ENCODE data around the gene PDE6B. TPM values are rescaled to one million over a fixed set of nuclear protein-coding genes. Genes with fewer than 3 reads are reported as not detected.
A peak's percentile ranks its signal among the peaks of the same experiment; 100 is the strongest.

PDE6B gene
- 10 to 100 TPM in 3 of 6 donors, 1 to 10 TPM in 3; 4.2 to 28.3 (median 9.0) TPM for total RNA-seq

DNA sequence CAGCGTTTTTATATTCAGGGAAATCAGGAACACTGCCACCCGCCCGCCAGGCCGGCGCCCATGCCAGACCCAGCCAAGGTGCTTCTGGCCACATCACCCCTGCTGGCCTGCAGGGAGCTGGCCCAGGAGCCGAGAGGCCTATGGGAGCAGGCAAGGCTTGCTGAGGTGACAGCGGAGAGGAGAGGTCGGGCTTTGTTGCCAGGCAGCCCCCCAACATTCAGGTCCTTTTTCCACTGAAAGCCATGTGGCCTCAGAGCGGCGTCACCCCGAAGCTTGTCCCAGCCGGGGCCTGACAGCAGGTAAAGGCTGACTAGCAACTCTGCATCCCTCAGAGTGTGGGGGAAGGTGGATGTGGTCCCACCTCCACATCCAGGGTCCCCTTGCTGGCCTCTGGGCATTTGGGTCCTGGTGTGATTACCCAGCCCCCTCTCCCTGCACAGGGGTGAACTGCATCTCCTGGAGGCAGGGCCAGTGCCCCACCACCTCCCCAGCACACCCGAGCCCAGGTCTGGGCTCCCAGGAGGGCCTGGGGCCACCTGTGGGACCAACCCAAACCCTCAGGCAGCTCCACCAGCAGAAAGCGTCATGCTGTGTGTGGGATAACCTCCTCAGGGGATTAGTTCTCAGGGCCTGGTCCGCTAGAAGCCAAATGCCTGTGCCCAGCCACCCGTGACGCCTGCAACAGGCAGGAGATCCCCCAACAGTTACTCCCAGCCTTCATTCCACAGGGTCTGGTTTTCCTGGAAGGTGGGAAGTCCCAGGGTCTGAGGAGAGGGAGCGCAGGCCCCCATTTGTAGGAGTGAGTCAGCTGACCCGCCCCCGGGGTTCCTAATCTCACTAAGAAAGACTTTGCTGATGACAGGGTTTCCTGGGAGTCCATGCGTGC, at the start of gene PDE6B:
TSS of gene PDE6B (plus strand) at position 869 of the 886 bp plus-strand sequence. CDS start 54 bp downstream, outside the sequence.
- WGBS, 2 donors = 83 to 84% methylated on average over 10 to 19 of the region's 21 CpGs
- ATAC-seq (ENCODE audit: low FRiP score in 2 of 2) (no peak), DNase-seq (peak in 1 of 2 donors; percentile 71)
- no peaks in the 10 kb centered on the region for H3K4me1 ChIP-seq
- TF ChIP-seq, protein P1, sequence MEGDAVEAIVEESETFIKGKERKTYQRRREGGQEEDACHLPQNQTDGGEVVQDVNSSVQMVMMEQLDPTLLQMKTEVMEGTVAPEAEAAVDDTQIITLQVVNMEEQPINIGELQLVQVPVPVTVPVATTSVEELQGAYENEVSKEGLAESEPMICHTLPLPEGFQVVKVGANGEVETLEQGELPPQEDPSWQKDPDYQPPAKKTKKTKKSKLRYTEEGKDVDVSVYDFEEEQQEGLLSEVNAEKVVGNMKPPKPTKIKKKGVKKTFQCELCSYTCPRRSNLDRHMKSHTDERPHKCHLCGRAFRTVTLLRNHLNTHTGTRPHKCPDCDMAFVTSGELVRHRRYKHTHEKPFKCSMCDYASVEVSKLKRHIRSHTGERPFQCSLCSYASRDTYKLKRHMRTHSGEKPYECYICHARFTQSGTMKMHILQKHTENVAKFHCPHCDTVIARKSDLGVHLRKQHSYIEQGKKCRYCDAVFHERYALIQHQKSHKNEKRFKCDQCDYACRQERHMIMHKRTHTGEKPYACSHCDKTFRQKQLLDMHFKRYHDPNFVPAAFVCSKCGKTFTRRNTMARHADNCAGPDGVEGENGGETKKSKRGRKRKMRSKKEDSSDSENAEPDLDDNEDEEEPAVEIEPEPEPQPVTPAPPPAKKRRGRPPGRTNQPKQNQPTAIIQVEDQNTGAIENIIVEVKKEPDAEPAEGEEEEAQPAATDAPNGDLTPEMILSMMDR (IDR thresholded peaks at IDR 0.05) = no peak
- TF ChIP-seq POLR2AphosphoS5 (IDR thresholded peaks at IDR 0.05) = no peak
- no peak for TF ChIP-seq EP300 (IDR thresholded peaks at IDR 0.05)
- TF ChIP-seq POLR2A (IDR thresholded peaks at IDR 0.05) = no peak
- no peak within 1 kb of the TSS for H3K4me3 ChIP-seq
- H3K36me3 ChIP-seq = no peaks in the 10 kb centered on the region
- no peaks in the 10 kb centered on the region for H3K9me3 ChIP-seq
- no peaks in the 10 kb centered on the region for H3K27me3 ChIP-seq
- H3K27ac ChIP-seq = no peak within 1 kb of the TSS

DNA sequence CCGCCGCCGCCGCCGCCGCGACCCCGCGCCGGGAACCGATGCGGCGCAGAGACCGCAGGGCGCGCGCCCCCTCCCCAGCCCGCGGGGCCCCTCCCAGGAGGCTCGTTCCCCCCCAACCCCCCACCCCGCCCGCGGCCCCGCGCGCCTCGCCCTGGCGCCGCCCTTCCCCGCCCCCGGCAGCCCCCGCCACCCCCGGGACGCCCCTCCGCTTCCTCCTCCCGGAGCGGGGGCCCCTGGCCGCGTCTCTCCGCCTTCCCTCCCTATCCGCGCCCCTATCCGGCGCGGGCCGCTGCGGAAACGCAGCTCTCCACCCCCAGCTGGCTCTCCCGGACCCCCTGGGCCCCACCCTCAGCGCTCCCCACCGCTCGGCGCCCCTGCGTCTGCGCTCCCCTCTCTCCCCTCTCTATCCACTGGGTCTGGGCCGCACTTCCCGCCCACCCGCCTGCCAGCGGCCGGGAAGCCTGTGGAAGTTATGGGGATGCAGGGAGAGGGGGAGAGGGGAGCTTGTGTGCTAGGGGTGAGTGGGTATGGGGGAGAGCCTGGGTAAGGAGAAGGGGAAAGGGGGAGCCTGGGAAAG, 49.0 kb upstream of the PDE6B start, which contains the start of gene TMEM271:
TSS of gene TMEM271 (minus strand) at position 51 of the 577 bp plus-strand sequence. CDS start 233 bp downstream, outside the sequence.
- peaks cover 0 to 27% (median 5%) of the 10 kb centered on the region in 4 donors for H3K4me1 ChIP-seq
- TF ChIP-seq POLR2AphosphoS5 (IDR thresholded peaks at IDR 0.05) (no peak), POLR2A (IDR thresholded peaks at IDR 0.05) (no peak), EP300 (IDR thresholded peaks at IDR 0.05) (no peak)
- TF ChIP-seq, protein P1 (IDR thresholded peaks at IDR 0.05) = no peak
- no peak within 1 kb of the TSS for H3K27ac ChIP-seq
- H3K27me3 ChIP-seq = peaks cover 0 to 54% (median 26%) of the 10 kb centered on the region in 4 donors
- no peaks in the 10 kb centered on the region for H3K9me3 ChIP-seq
- H3K36me3 ChIP-seq = no peaks in the 10 kb centered on the region
- peak within 1 kb of the TSS in 1 of 4 donors; percentile 7 for H3K4me3 ChIP-seq
- DNase-seq (peak in 1 of 2 donors; percentile 63), ATAC-seq (ENCODE audit: low FRiP score in 2 of 2) (no peak)
- 0% methylated on average over 5 to 30 of the region's 60 CpGs for WGBS, 2 donors

DNA sequence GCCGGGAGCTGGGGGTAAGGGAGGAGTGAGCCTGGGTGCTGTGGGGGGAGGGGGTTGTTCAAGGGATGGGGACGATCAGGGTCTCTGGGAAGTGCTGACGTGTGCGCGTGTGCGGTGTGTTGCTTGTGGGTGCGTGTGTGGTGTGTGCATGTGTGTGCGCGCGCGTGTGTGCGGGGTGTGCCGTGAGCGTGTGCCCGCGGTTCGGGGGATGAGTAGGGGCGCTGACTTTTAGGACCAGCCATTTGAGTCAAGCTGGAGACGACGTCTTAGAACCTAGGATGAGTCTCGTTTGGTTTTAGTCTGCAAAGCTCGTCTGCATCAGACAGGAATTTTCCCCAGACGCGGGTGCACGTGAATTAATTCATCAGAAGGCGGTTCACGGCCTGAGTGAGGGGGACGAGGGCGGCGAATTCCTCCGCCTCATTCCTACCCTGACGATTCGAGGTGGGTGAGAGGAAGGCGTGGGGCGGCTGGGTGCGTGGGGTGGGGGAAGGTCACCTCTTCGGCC, 48.3 kb upstream of the PDE6B start:
- TF ChIP-seq, protein P1 (IDR thresholded peaks at IDR 0.05) = no peak
- TF ChIP-seq POLR2A (IDR thresholded peaks at IDR 0.05) (no peak), POLR2AphosphoS5 (IDR thresholded peaks at IDR 0.05) (no peak), EP300 (IDR thresholded peaks at IDR 0.05) (no peak)

DNA sequence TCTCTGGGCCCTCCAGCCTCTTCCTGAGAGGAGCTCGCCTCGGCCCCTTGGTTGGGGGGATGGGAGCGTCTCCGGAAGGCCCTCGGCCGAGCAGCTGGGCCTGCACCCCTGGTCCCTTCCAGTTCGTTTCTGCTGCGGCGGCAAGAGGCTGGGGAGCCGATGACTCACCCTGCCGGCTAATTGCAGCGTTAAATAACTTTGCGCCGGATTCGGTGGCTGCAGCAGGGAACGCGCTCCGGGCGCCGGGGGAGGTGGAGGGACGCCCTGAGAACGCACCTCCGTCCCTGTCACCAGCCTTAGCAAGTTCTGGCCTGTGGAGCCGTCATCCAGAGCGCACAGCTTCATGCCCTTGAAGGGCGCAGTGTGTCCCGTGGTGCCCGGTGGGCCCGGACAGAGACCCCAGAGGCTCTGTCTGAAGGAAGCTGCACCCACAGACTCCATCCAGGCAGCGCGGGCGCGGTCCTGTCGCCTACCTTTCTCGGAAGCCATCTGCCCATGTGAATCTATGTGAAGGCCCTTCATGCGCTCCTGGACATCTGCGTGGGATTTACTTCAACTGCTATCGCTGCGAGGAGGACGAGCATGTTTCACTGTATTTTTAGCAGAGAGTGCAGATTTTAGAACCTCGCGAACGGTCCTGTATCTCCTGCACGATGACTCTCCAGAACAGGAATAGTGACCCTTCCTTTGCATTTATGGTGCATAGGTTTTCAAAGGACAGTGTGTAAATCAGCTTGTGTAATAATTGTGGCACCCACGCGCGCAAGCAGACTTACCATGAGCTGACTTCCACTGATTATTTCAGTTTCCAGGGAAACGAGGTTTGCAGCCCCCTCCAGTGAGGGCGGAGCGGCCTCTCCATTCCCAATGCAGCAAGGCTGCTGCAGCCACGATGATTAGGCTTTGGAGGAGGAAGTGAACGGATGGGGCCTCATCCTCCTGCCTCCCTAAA, 47.6 kb upstream of the PDE6B start:
- peak in 1 of 2 donors; percentile 15 for ATAC-seq (ENCODE audit: low FRiP score in 2 of 2)

More for the DNA sequence above, 48.3 kb upstream of the PDE6B start:
- Histone ChIP-seq H3K27ac (no peak overlapping the region), H3K27me3 (peaks cover 0 to 54% (median 26%) of the 10 kb centered on the region in 4 donors), H3K9me3 (no peaks in the 10 kb centered on the region), H3K4me3 (no peak overlapping the region), H3K4me1 (peaks cover 0 to 27% (median 5%) of the 10 kb centered on the region in 4 donors), H3K36me3 (no peaks in the 10 kb centered on the region)
- no peak for ATAC-seq (ENCODE audit: low FRiP score in 2 of 2)
- WGBS, 2 donors = 1 to 3% methylated on average over 13 to 25 of the region's 37 CpGs
- peak in 1 of 2 donors; percentile 54 for DNase-seq

More for the DNA sequence above, 47.6 kb upstream of the PDE6B start:
- no peak overlapping the region for H3K4me3 ChIP-seq
- H3K27ac ChIP-seq = no peak overlapping the region
- 4 to 5% methylated on average over 20 to 40 of the region's 52 CpGs for WGBS, 2 donors
- TF ChIP-seq POLR2A (IDR thresholded peaks at IDR 0.05) = no peak
- TF ChIP-seq POLR2AphosphoS5 (IDR thresholded peaks at IDR 0.05) = no peak
- TF ChIP-seq, protein P1 (IDR thresholded peaks at IDR 0.05) = no peak
- TF ChIP-seq EP300 (IDR thresholded peaks at IDR 0.05) = no peak
- peaks cover 0 to 50% (median 24%) of the 10 kb centered on the region in 4 donors for H3K27me3 ChIP-seq
- DNase-seq = peak in 1 of 2 donors; percentile 66
- H3K9me3 ChIP-seq = no peaks in the 10 kb centered on the region
- no peaks in the 10 kb centered on the region for H3K36me3 ChIP-seq
- peaks cover 0 to 27% (median 5%) of the 10 kb centered on the region in 4 donors for H3K4me1 ChIP-seq

Measured in upper lobe of left lung (tissue), 6 donors.